Progenitor cell of endocrine pancreas (in vitro differentiated cells): Measurements from ENCODE around the gene PTPRD. TPM values are rescaled to one million over a fixed set of nuclear protein-coding genes. Genes with fewer than 3 reads are reported as not detected.
A peak's percentile ranks its signal among the peaks of the same experiment; 100 is the strongest.

Experiments used
- DNase-seq: peaks from one replicate; pipeline ENCODE4 v3.0.0; 2021; ENCODE audit warnings: low spot score; ENCODE audit not compliant: unreplicated experiment
- H3K27ac Mint-ChIP-seq: 2 replicates; pipeline ENCODE4 v1.8.0; 2021; ENCODE audit warnings: mild to moderate bottlenecking, moderate library complexity, mixed read lengths
- H3K27me3 Mint-ChIP-seq: 2 replicates; pipeline ENCODE4 v1.8.0; 2021; ENCODE audit warnings: mixed read lengths
- H3K36me3 Mint-ChIP-seq: 2 replicates; pipeline ENCODE4 v1.8.0; 2022; ENCODE audit warnings: mixed read lengths; ENCODE audit not compliant: insufficient read depth
- H3K4me1 Mint-ChIP-seq: 2 replicates; pipeline ENCODE4 v1.8.0; 2021; ENCODE audit warnings: low read depth, mixed read lengths
- H3K4me3 Mint-ChIP-seq: 2 replicates; pipeline ENCODE4 v1.8.0; 2021; ENCODE audit warnings: low read depth, mild to moderate bottlenecking, moderate library complexity, mixed read lengths
- H3K9me3 Mint-ChIP-seq: 2 replicates; pipeline ENCODE4 v1.8.0; 2021; ENCODE audit warnings: low read depth, mixed read lengths
- total RNA-seq: library from RNA; stranded (reverse); gene quantifications from 2 replicates; pipeline ENCODE4 v1.2.1, GENCODE V29; 2021
- TF ChIP-seq, protein P1 (sequence below): fragments of 200-600 bp; sonication (generic); IDR thresholded peaks from one replicate; pipeline ENCODE4 v1.5.0; 2021; ENCODE audit warnings: antibody characterized with exemption, mild to moderate bottlenecking; ENCODE audit not compliant: unreplicated experiment

The PTPRD gene
- total RNA-seq, 1 donor from 2014 or later = 124 TPM

DNA sequence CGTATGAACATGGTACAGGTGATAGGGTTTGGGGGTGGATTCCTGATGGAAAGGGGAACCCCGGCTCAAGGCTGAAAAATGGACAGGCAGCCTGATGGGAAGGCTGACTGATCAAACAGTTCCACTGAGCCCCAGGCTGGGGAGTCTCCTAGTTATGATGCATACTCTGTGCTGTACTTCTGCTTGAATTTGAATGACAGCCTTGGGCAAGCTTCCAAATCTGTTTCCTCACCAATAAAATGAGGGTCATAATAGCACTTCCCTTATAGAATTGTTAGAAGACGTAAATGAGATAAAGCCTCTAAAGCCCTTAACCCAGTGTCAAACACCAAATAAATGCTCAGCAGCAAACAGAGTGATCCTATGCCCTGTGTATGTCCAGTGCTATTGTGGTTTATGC is 2334.8 kb downstream of the PTPRD start:
- peaks cover 18% of the 10 kb centered on the region for H3K4me1 Mint-ChIP-seq
- no peak overlapping the region for H3K4me3 Mint-ChIP-seq
- H3K36me3 Mint-ChIP-seq = peaks cover 3% of the 10 kb centered on the region
- peaks cover 15% of the 10 kb centered on the region for H3K9me3 Mint-ChIP-seq
- no peak overlapping the region for H3K27ac Mint-ChIP-seq
- no peak for DNase-seq
- no peaks in the 10 kb centered on the region for H3K27me3 Mint-ChIP-seq
- TF ChIP-seq, protein P1, sequence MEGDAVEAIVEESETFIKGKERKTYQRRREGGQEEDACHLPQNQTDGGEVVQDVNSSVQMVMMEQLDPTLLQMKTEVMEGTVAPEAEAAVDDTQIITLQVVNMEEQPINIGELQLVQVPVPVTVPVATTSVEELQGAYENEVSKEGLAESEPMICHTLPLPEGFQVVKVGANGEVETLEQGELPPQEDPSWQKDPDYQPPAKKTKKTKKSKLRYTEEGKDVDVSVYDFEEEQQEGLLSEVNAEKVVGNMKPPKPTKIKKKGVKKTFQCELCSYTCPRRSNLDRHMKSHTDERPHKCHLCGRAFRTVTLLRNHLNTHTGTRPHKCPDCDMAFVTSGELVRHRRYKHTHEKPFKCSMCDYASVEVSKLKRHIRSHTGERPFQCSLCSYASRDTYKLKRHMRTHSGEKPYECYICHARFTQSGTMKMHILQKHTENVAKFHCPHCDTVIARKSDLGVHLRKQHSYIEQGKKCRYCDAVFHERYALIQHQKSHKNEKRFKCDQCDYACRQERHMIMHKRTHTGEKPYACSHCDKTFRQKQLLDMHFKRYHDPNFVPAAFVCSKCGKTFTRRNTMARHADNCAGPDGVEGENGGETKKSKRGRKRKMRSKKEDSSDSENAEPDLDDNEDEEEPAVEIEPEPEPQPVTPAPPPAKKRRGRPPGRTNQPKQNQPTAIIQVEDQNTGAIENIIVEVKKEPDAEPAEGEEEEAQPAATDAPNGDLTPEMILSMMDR = no peak

DNA sequence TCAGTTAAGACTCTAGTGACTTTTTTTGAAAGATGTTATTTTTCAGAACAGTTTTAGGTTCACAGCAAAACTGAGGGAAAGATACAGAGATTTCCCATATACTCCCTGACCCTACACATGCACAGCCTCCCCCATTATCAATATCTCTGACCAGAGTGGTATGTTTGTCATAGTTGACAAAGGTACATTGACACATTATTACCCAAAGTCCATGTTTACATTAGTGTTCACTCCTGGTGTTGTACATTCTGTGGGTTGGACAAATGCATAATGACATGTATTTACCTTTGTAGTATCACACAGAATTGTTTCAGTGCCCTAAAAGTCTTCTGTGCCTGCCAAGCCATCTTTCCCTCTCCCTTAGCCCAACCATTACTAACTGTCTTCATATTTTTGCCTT is 2342.6 kb downstream of the PTPRD start:
- peak overlapping the region; percentile 7 for H3K27ac Mint-ChIP-seq
- H3K27me3 Mint-ChIP-seq = no peaks in the 10 kb centered on the region

DNA sequence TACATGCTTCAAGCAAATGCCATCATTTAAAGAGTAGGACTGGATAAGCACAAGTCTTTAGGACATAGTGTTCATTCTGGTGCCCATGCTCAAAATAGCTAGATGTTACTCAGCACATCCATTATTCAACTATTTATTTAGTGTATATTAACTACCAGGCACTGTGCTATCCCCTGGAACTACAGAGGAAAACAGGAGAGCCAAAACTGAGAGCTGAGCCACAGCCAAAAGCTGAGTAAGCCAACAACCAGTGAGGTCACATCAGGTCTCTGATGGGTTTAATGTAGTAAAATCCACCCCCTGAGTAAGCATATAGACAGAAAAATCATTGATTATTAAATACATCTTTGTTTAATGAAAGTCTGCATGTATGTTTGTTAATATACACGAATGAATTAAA is 2343.9 kb downstream of the PTPRD start:
- no peaks in the 10 kb centered on the region for H3K36me3 Mint-ChIP-seq
- H3K27ac Mint-ChIP-seq = no peak overlapping the region
- peaks cover 12% of the 10 kb centered on the region for H3K9me3 Mint-ChIP-seq
- TF ChIP-seq, protein P1 = no peak
- H3K4me3 Mint-ChIP-seq = no peak overlapping the region
- H3K4me1 Mint-ChIP-seq = peaks cover 40% of the 10 kb centered on the region
- H3K27me3 Mint-ChIP-seq = peaks cover 3% of the 10 kb centered on the region
- DNase-seq = no peak

More for the DNA sequence above, 2342.6 kb downstream of the PTPRD start:
- TF ChIP-seq, protein P1 = no peak
- Mint-ChIP-seq H3K9me3 (peaks cover 17% of the 10 kb centered on the region), H3K36me3 (no peaks in the 10 kb centered on the region), H3K4me3 (no peak overlapping the region), H3K4me1 (peaks cover 47% of the 10 kb centered on the region)
- DNase-seq = no peak

DNA sequence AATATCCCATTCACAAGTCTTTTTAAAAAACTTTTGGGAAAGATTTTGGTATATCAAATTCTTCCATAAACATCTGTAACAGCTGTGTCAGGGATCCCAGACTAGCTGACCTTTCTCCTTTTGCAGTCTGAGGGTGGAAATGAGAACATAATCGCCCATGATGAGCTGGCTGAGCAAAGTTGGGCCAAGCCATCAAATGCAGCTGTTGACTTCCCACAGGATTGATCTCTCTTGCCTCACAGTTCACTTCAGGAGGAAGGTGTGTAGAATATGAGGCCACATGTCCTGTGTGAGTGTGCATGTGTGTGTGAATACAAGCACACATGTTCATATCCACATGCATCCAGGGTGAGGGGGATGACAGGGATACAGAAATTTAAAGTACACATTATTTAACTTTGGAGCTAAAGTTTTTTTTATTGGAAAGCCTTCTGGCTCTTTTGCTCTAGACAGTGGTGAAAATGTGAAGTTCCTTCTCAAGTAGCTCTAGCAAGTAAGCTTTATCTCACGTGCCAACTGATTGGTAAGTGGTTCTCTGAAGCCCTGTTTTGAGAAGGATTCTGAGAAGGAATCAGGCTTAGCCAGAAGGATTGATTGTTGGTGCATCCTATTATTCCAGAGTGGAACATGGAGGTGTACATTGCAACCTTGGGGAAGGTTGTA is 2344.5 kb downstream of the PTPRD start:
- Mint-ChIP-seq H3K27ac (no peak overlapping the region), H3K4me1 (peaks cover 34% of the 10 kb centered on the region), H3K9me3 (peaks cover 12% of the 10 kb centered on the region), H3K27me3 (peaks cover 3% of the 10 kb centered on the region), H3K36me3 (no peaks in the 10 kb centered on the region), H3K4me3 (no peak overlapping the region)
- TF ChIP-seq, protein P1 = no peak
- no peak for DNase-seq

DNA sequence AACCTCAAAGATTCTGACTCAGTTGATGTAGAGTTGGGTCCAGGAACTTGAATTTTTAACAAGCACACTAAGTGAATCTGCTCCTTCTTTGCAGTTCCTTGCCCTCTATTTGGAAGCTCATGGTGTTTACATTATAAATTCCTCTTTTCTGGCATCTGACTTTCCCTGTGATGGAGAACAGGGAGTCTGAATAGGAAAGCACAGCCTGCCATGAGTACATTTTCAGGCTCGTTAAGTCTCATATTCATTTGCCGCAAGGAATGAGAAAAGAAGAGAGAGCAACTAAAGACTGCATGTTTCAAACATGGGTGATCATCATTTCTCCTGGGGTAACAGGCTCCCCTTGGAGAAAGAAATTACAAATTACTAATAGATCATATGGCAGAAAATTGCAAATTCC is 2345.2 kb downstream of the PTPRD start:
- TF ChIP-seq, protein P1 = no peak
- peaks cover 12% of the 10 kb centered on the region for H3K9me3 Mint-ChIP-seq
- H3K4me3 Mint-ChIP-seq = no peak overlapping the region
- H3K4me1 Mint-ChIP-seq = peaks cover 32% of the 10 kb centered on the region
- no peak overlapping the region for H3K27ac Mint-ChIP-seq
- DNase-seq = no peak
- H3K27me3 Mint-ChIP-seq = peaks cover 8% of the 10 kb centered on the region
- no peaks in the 10 kb centered on the region for H3K36me3 Mint-ChIP-seq
